HepG2 (cell line): ENCODE measurements around the gene LRRC45. TPM values are rescaled to one million over a fixed set of nuclear protein-coding genes. Genes with fewer than 3 reads are reported as not detected.

Experiments used
- ATF7-NPFF ChIP-seq: sonication (generic); formaldehyde crosslinking; IDR thresholded peaks from 2 replicates; pipeline ENCODE4 v1.8.1; 2023; ENCODE audit warnings: mild to moderate bottlenecking, low read depth, missing genetic modification reagents, moderate library complexity
- CSRNP1 ChIP-seq: sonication (generic); formaldehyde crosslinking; IDR thresholded peaks from 2 replicates; pipeline ENCODE4 v1.8.1; 2023; ENCODE audit warnings: mild to moderate bottlenecking, missing genetic modification reagents
- GLMP ChIP-seq: sonication (generic); formaldehyde crosslinking; IDR thresholded peaks from 2 replicates; pipeline ENCODE4 v1.9.0; 2021; ENCODE audit warnings: missing genetic modification reagents, mild to moderate bottlenecking, borderline replicate concordance
- HOXA9 ChIP-seq: sonication (generic); formaldehyde crosslinking; IDR thresholded peaks from 2 replicates; pipeline ENCODE4 v1.8.1; 2022; ENCODE audit warnings: missing genetic modification reagents, mild to moderate bottlenecking, moderate library complexity, borderline replicate concordance
- IRF9 ChIP-seq: sonication (generic); formaldehyde crosslinking; IDR thresholded peaks from 2 replicates; pipeline ENCODE4 v1.8.0; 2022; ENCODE audit warnings: missing genetic modification reagents, mild to moderate bottlenecking, borderline replicate concordance
- KDM2A ChIP-seq: sonication (generic); formaldehyde crosslinking; IDR thresholded peaks from 2 replicates; pipeline ENCODE4 v1.4.0; 2020; ENCODE audit warnings: low read depth, missing genetic modification reagents, borderline replicate concordance
- NR3C1 ChIP-seq: sonication (generic); formaldehyde crosslinking; IDR thresholded peaks from 2 replicates; pipeline ENCODE4 v1.4.0; 2020; ENCODE audit warnings: missing genetic modification reagents
- REXO4 ChIP-seq: sonication (generic); formaldehyde crosslinking; IDR thresholded peaks from 2 replicates; pipeline ENCODE4 v1.8.0; 2022; ENCODE audit warnings: missing genetic modification reagents, mild to moderate bottlenecking, borderline replicate concordance
- STAT6 ChIP-seq: sonication (generic); formaldehyde crosslinking; IDR thresholded peaks from 2 replicates; pipeline ENCODE4 v1.4.0; 2020; ENCODE audit warnings: missing genetic modification reagents, mild to moderate bottlenecking, borderline replicate concordance
- ZBTB39 ChIP-seq: sonication (generic); formaldehyde crosslinking; IDR thresholded peaks from 2 replicates; pipeline ENCODE4 v1.5.0; 2020; ENCODE audit warnings: missing genetic modification reagents
- ZFAT ChIP-seq: sonication (generic); formaldehyde crosslinking; conservative IDR thresholded peaks from 2 replicates; pipeline ENCODE4 v1.8.1; 2023; ENCODE audit warnings: missing genetic modification reagents, inconsistent platforms
- ZNF142 ChIP-seq: sonication (generic); formaldehyde crosslinking; IDR thresholded peaks from 2 replicates; pipeline ENCODE4 v1.4.0; 2020; ENCODE audit warnings: missing genetic modification reagents
- ZNF552 ChIP-seq: sonication (generic); formaldehyde crosslinking; IDR thresholded peaks from 2 replicates; pipeline ENCODE4 v1.9.0; 2022; ENCODE audit warnings: missing genetic modification reagents, mild to moderate bottlenecking, borderline replicate concordance
- polyA plus RNA-seq, 8 experiments: library from polyadenylated mRNA; depleted of rRNA in 3 of 8; stranded (reverse) in 7 of 8; unstranded in 1 of 8; fragments of >200 nt; fragmentation: Illumina TruSeq in 4 of 8; extraction: Trizol in 4 of 8; gene quantifications; 2 replicates each; pipeline versions ENCODE4 v1.2.1 to v1.2.3, GENCODE V29; 2011 to 2016; ENCODE audit warnings: low read depth in 4 of 8, missing spikeins in 1 of 8, mixed read lengths in 1 of 8; ENCODE audit not compliant: insufficient read depth in 1 of 8
- total RNA-seq, 5 experiments: library from RNA; depleted of rRNA; stranded (reverse); fragments of >200 nt; fragmentation: Illumina TruSeq; extraction: Trizol; gene quantifications; 2 replicates each; pipeline ENCODE4 v1.2.3, GENCODE V29; 2016; ENCODE audit warnings: low read depth in 1 of 5

LRRC45 gene
- total and polyA plus RNA-seq, 2 of the 13 experiments (the other 11 are each of a cell fraction or from before 2014, with no cell fraction given), result 11.6 to 48.1 TPM

GRCh38 chr17:82022981-82023446 is at the start of gene LRRC45 (continued):
- no peak; the same call in 1 of the 2 replicates for TF ChIP-seq STAT6 (CRISPR knock-in tag)
- TF ChIP-seq REXO4 (CRISPR knock-in tag), result no peak
- no peak for TF ChIP-seq ZBTB39
- no peak for TF ChIP-seq IRF9
- TF ChIP-seq ZFAT (CRISPR knock-in tag), result no peak
- TF ChIP-seq CSRNP1, result no peak; the same call in 1 of the 2 replicates
- no peak for TF ChIP-seq ATF7-NPFF (CRISPR knock-in tag)
- no peak for TF ChIP-seq KDM2A (CRISPR knock-in tag)
- no peak for TF ChIP-seq ZNF142 (CRISPR knock-in tag)
- TF ChIP-seq ZNF552 (CRISPR knock-in tag), result no peak
- no peak; the same call in 1 of the 2 replicates for TF ChIP-seq HOXA9 (CRISPR knock-in tag)
- TF ChIP-seq NR3C1 (CRISPR knock-in tag), result no peak
- no peak for TF ChIP-seq GLMP (CRISPR knock-in tag)
